ENCODE results near the gene TIA1.

- no peak for TF ChIP-seq EZH2 (IDR thresholded peaks at IDR 0.05; ENCODE audit: borderline replicate concordance, low read length)
- no peak for TF ChIP-seq CTCF (IDR thresholded peaks at IDR 0.05; ENCODE audit: low read length)
Observed at GRCh38 chr2:70282439-70282838, 34.0 kb upstream of the TIA1 start.

Data from OCI-LY1 (cell line).